Erythroblast (primary cell): ENCODE data around the gene NSUN7.

ENCODE experiments used
- GATA1 ChIP-seq: IDR thresholded peaks from 2 replicates; pipeline ENCODE4 v1.6.1; 2011; ENCODE audit warnings: low read depth, mild to moderate bottlenecking, control low read depth, low read length, moderate library complexity
- POLR2A ChIP-seq: IDR thresholded peaks from 2 replicates; pipeline ENCODE4 v1.6.1; 2011; ENCODE audit warnings: mild to moderate bottlenecking, low read length

DNA sequence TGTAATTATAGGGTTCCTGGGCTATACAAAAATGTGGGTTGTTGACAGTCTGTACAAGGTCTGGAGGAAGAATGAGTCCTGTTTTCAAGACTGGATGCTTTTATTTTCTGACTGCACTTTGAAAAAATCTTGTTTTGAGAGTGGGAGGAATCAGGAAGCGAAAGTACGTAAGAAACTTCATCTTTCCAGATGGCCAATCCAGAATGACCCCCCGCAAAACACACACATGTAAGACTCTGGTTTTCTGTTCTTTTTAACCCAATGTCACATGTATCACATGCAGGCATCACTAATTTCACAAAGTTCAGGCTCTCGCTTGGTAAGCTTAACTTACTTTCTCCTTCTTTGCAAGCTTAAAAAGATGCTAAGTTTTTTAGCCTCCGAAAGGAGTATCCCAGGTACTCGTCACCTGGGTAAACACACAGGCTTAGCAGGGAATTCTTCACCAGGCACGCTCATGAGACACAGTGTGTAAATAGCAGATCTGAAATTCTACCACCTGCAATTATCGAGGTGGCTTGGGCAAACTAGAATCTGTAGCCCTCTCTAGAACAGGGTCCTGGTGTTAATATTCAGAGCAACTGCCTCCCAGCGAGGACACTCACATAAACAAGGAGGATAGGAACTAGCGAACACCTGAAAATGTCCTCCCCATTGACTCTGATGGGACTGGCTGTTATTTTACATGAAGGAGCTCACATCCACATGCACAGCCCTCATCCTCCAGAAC is 90.7 kb downstream of the NSUN7 start:
- TF ChIP-seq POLR2A (no peak), GATA1 (no peak)
